K562 (cell line): ENCODE data around the gene LIPM. TPM values are rescaled to one million over a fixed set of nuclear protein-coding genes. Genes with fewer than 3 reads are reported as not detected.

Source experiments
- ATAC-seq: fragments of 200-7000 bp; cut with Tn5 transposase; 3 replicates; pipeline ENCODE4 v1.9.1; 2020; ENCODE audit warnings: moderate library complexity
- BruUV-seq: library from RNA; stranded (reverse); fragments of 400-500 nt; replicated peaks from 2 replicates; lab custom pipeline; 2021; lab: Mats Ljungman, UMichigan
- CTCF ChIA-PET: fragments of 300-600 bp; formaldehyde crosslinking; extraction: SDS; loops from one replicate; lab custom pipeline; 2021; ENCODE audit warnings: low intra/inter-chr PET ratio; lab: Yijun Ruan, JAX
- POLR2A ChIA-PET: fragments of 300-600, 350-650 bp; sonication (Branson Sonifier 250); formaldehyde crosslinking; extraction: SDS; loops from one replicate; lab custom pipeline; 2021; ENCODE audit warnings: antibody characterized with exemption, inconsistent platforms; lab: Yijun Ruan, JAX
- DNase-seq, 4 experiments: peaks; one replicate each; pipeline versions ENCODE4 v3.0.0 to v3.0.0-alpha.2; 2011 to 2018; ENCODE audit warnings: low spot score in 3 of 4, mixed read lengths in 3 of 4; ENCODE audit errors: extremely low read depth in 1 of 4
- FAIRE-seq: peaks from 2 replicates; lab custom pipeline; 2011; peaks lifted over from hg19 to GRCh38; lab: Jason Lieb, UNC
- H2AFZ ChIP-seq: 2 replicates; pipeline ENCODE4 v1.6.0; 2011; ENCODE audit warnings: low read depth, low read length, control low read depth, inconsistent platforms
- H3K27ac ChIP-seq: fragments of 200-600 bp; 3 replicates; pipeline ENCODE4 v1.8.0; 2011; ENCODE audit warnings: low read depth, mild to moderate bottlenecking, control low read depth, inconsistent platforms, low read length, moderate library complexity, mixed read lengths; ENCODE audit errors: extremely low read depth
- H3K27me3 ChIP-seq, 2 experiments: fragments of 300-600 bp in 1 of 2; 2 replicates in 1 of 2; 3 replicates in 1 of 2; pipeline versions ENCODE4 v1.6.0 to v1.8.0; 2011; ENCODE audit warnings: inconsistent platforms in 2 of 2, low read length in 2 of 2, mild to moderate bottlenecking in 1 of 2, mixed read lengths in 1 of 2, moderate library complexity in 1 of 2; ENCODE audit not compliant: control insufficient read depth in 2 of 2, insufficient read depth in 2 of 2
- H3K36me3 ChIP-seq: fragments of 300-600 bp; 3 replicates; pipeline ENCODE4 v1.8.0; 2011; ENCODE audit warnings: mild to moderate bottlenecking, low read length, inconsistent platforms; ENCODE audit not compliant: control insufficient read depth, insufficient read depth
- H3K4me1 ChIP-seq, 2 experiments: fragments of 200-600 bp in 1 of 2; replicated peaks in 1 of 2; 2 replicates in 1 of 2; 3 replicates in 1 of 2; pipeline versions ENCODE4 v1.5.1 to v1.8.0; 2011; ENCODE audit warnings: inconsistent platforms in 2 of 2, low read length in 2 of 2, mild to moderate bottlenecking in 1 of 2, mixed read lengths in 1 of 2, moderate library complexity in 1 of 2; ENCODE audit not compliant: control insufficient read depth in 2 of 2, insufficient read depth in 2 of 2
- H3K4me2 ChIP-seq: 2 replicates; pipeline ENCODE4 v1.6.1; 2011; ENCODE audit warnings: low read length, control low read depth, inconsistent platforms, mixed read lengths; ENCODE audit not compliant: insufficient read depth
- H3K4me3 ChIP-seq: fragments of 200-600 bp; sonication (generic), shearing (Covaris generic); 2 replicates; pipeline ENCODE4 v1.5.1; 2016; ENCODE audit warnings: control low read depth, inconsistent platforms
- H3K79me2 ChIP-seq: fragments of 200-600 bp; 3 replicates; pipeline ENCODE4 v1.8.0; 2011; ENCODE audit warnings: low read length, inconsistent platforms; ENCODE audit not compliant: control insufficient read depth, insufficient read depth
- H3K9ac ChIP-seq, 2 experiments: 2 replicates each; pipeline versions ENCODE4 v1.6.0 to v1.6.1; 2011; ENCODE audit warnings: low read depth in 2 of 2, low read length in 2 of 2, control low read depth in 1 of 2, inconsistent platforms in 1 of 2, mild to moderate bottlenecking in 1 of 2, mixed read lengths in 1 of 2; ENCODE audit not compliant: insufficient read depth in 1 of 2
- H3K9me1 ChIP-seq: one replicate; pipeline ENCODE4 v1.6.0; 2011; ENCODE audit warnings: inconsistent platforms, mild to moderate bottlenecking, low read length, moderate library complexity; ENCODE audit not compliant: control insufficient read depth, insufficient read depth
- H3K9me3 ChIP-seq: replicated peaks from 2 replicates; pipeline ENCODE4 v1.5.1; 2011; ENCODE audit warnings: low read depth, low read length, inconsistent platforms; ENCODE audit not compliant: control insufficient read depth, insufficient read depth
- H4K20me1 ChIP-seq: replicated peaks from 2 replicates; pipeline ENCODE4 v1.6.1; 2011; ENCODE audit warnings: low read length, inconsistent platforms, mixed read lengths; ENCODE audit not compliant: control insufficient read depth, insufficient read depth
- E2F5 ChIP-seq: sonication (generic); formaldehyde crosslinking; IDR thresholded peaks from 2 replicates; pipeline ENCODE4 v1.8.0; 2022; ENCODE audit warnings: mild to moderate bottlenecking, missing genetic modification reagents
- FUS ChIP-seq: fragments of 200-400 bp; formaldehyde crosslinking; optimal IDR thresholded peaks from 2 replicates; pipeline ENCODE3; 2017; ENCODE audit warnings: low read depth, low read length
- HNRNPL ChIP-seq: fragments of 200-400 bp; formaldehyde crosslinking; IDR thresholded peaks from 2 replicates; pipeline ENCODE4 v1.6.1; 2017; ENCODE audit warnings: low read depth, mild to moderate bottlenecking, low read length
- NRF1 ChIP-seq, 2 experiments: fragments of 450-650 bp; IDR thresholded peaks in 1 of 2; conservative IDR thresholded peaks in 1 of 2; 2 replicates each; pipeline ENCODE4 v1.6.1; 2014; ENCODE audit warnings: mild to moderate bottlenecking in 2 of 2
- SMAD1 ChIP-seq: fragments of 150-350 bp; IDR thresholded peaks from 2 replicates; pipeline ENCODE4 v1.6.1; 2014; ENCODE audit warnings: low read length, low read depth; ENCODE audit not compliant: partially characterized antibody
- ZBED1 ChIP-seq: IDR thresholded peaks from 2 replicates; pipeline ENCODE4 v1.6.1; 2014
- ZNF174 ChIP-seq: fragments of 250-450 bp; sonication (Bioruptor Pico); IDR thresholded peaks from 2 replicates; pipeline ENCODE4 v1.4.0; 2020; ENCODE audit warnings: mild to moderate bottlenecking
- ZNF184 ChIP-seq: sonication (generic); formaldehyde crosslinking; IDR thresholded peaks from 2 replicates; pipeline ENCODE4 v1.5.0; 2020; ENCODE audit warnings: missing genetic modification reagents
- ZNF311 ChIP-seq: fragments of 250-450 bp; sonication (Bioruptor Pico); IDR thresholded peaks from 2 replicates; pipeline ENCODE4 v1.4.0; 2020; ENCODE audit warnings: mild to moderate bottlenecking, moderate library complexity
- ZNF354B ChIP-seq: fragments of 250-450 bp; sonication (Bioruptor Pico); IDR thresholded peaks from 2 replicates; pipeline ENCODE4 v1.4.0; 2020
- ZNF785 ChIP-seq: fragments of 250-450 bp; sonication (Bioruptor Pico); IDR thresholded peaks from 2 replicates; pipeline ENCODE4 v1.4.0; 2020; ENCODE audit warnings: mild to moderate bottlenecking
- WGBS: fragments of 100-300 bp; shearing (Covaris generic); methylation state at CpG from one replicate; pipeline ENCODE4 v1.1.6; 2016; ENCODE audit warnings: low coverage, mixed read lengths; ENCODE audit not compliant: insufficient coverage; ENCODE audit errors: missing lambda C conversion rate; 5-methylcytosine and 5-hydroxymethylcytosine counted together
- in situ Hi-C: fragments of 300-500 bp; cut with MboI; formaldehyde crosslinking; loops from 4 replicates; pipeline ENCODE4 v1.15.0; 2018; ENCODE audit warnings: inconsistent platforms, mixed read lengths
- intact Hi-C: fragments of 100-400 bp; cut with micrococcal nuclease; formaldehyde crosslinking; loops from 2 replicates; pipeline ENCODE4 v1.14.2; 2022
- polyA plus RNA-seq, 8 experiments: library from polyadenylated mRNA; depleted of rRNA in 4 of 8; stranded (reverse) in 5 of 8; unstranded in 3 of 8; fragments of >200 nt; fragmentation: Nextera tagmentation in 2 of 8; fragmentation: Illumina TruSeq in 1 of 8; extraction: Ambion mirVana in 2 of 8; extraction: Trizol in 1 of 8; gene quantifications; 2 replicates each; pipeline versions ENCODE4 v1.2.1 to v1.2.3, GENCODE V29; 2011 to 2014; ENCODE audit warnings: inconsistent platforms in 1 of 8, missing spikeins in 1 of 8
- total RNA-seq, 7 experiments: library from RNA; depleted of rRNA in 6 of 7; stranded (reverse); fragments of >200 nt in 6 of 7; fragmentation: Illumina TruSeq in 2 of 7; extraction: Trizol in 2 of 7; gene quantifications; 2 replicates each; pipeline versions ENCODE4 v1.2.1 to v1.2.3, GENCODE V29; 2011 to 2021; ENCODE audit warnings: low replicate concordance in 1 of 7
- TF ChIP-seq, protein P1 (sequence below): fragments of 250-450 bp; sonication (Bioruptor Pico); IDR thresholded peaks from 2 replicates; pipeline ENCODE4 v1.4.0; 2020; ENCODE audit warnings: borderline replicate concordance

LIPM gene
- total and polyA plus RNA-seq, 9 of the 15 experiments (the other 6 are each of a cell fraction or from before 2014, with no cell fraction given): not detected

DNA sequence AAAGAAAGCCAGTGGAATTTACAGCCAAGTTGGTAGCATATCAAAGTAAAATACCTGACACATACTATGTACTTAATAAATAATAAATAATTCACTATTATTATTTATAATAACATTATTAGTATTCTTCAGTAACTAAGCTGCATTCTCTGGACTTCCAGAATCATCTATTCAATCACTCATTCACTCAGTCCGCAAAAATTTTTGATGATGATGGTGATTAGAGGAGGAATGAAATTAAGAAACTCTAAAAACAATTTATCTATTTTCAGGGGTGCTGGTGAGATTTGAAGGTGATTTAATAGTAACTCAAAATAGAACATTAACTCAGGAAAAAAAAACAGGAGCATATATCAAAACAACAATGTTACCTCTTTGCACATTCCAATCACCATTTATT lies 45.9 kb upstream of the LIPM start:
- Histone ChIP-seq H3K27me3 (no peaks in the 10 kb centered on the region), H3K4me1 (no peaks in the 10 kb centered on the region), H3K9ac (no peak overlapping the region), H3K9me1 (no peaks in the 10 kb centered on the region), H3K4me3 (no peak overlapping the region), H3K4me2 (no peak overlapping the region), H2AFZ (no peak overlapping the region), H3K27ac (no peak overlapping the region), H3K36me3 (no peaks in the 10 kb centered on the region), H3K79me2 (no peaks in the 10 kb centered on the region), H4K20me1 (no peaks in the 10 kb centered on the region), H3K9me3 (no peaks in the 10 kb centered on the region)
- ChIA-PET POLR2A (no interaction called here), CTCF (no interaction called here)
- in situ Hi-C loops (no loop called here), intact Hi-C loops (no loop called here)
- TF ChIP-seq FUS: no peak
- TF ChIP-seq, protein P1, sequence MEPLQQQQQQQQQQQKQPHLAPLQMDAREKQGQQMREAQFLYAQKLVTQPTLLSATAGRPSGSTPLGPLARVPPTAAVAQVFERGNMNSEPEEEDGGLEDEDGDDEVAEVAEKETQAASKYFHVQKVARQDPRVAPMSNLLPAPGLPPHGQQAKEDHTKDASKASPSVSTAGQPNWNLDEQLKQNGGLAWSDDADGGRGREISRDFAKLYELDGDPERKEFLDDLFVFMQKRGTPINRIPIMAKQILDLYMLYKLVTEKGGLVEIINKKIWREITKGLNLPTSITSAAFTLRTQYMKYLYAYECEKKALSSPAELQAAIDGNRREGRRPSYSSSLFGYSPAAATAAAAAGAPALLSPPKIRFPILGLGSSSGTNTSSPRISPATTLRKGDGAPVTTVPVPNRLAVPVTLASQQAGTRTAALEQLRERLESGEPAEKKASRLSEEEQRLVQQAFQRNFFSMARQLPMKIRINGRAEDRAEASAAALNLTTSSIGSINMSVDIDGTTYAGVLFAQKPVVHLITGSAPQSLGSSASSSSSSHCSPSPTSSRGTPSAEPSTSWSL (CRISPR knock-in tag): no peak
- TF ChIP-seq ZNF311: no peak
- no peak for TF ChIP-seq ZNF785
- TF ChIP-seq ZBED1: no peak
- TF ChIP-seq ZNF174 (CRISPR knock-in tag): no peak
- TF ChIP-seq ZNF354B: no peak
- no peak for TF ChIP-seq HNRNPL
- TF ChIP-seq NRF1 (conservative IDR thresholded peaks at IDR 0.05 in 1 of 2, IDR thresholded peaks at IDR 0.05 in 1 of 2): no peak
- no peak for TF ChIP-seq E2F5 (CRISPR knock-in tag)
- no peak for TF ChIP-seq ZNF184 (CRISPR knock-in tag)
- no peak for TF ChIP-seq SMAD1
- DNase-seq (no peak), ATAC-seq (no peak), FAIRE-seq (no peak)
- no TSS peak for BruUV-seq
- WGBS: 0% methylated on average over 1 of the region's 1 CpG
